ENCODE measurements around the gene EYS.

- no peak for TF ChIP-seq POLR2A (IDR thresholded peaks at IDR 0.05)
- no peak for TF ChIP-seq POLR2AphosphoS5 (IDR thresholded peaks at IDR 0.05)
- TF ChIP-seq, protein P1, sequence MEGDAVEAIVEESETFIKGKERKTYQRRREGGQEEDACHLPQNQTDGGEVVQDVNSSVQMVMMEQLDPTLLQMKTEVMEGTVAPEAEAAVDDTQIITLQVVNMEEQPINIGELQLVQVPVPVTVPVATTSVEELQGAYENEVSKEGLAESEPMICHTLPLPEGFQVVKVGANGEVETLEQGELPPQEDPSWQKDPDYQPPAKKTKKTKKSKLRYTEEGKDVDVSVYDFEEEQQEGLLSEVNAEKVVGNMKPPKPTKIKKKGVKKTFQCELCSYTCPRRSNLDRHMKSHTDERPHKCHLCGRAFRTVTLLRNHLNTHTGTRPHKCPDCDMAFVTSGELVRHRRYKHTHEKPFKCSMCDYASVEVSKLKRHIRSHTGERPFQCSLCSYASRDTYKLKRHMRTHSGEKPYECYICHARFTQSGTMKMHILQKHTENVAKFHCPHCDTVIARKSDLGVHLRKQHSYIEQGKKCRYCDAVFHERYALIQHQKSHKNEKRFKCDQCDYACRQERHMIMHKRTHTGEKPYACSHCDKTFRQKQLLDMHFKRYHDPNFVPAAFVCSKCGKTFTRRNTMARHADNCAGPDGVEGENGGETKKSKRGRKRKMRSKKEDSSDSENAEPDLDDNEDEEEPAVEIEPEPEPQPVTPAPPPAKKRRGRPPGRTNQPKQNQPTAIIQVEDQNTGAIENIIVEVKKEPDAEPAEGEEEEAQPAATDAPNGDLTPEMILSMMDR (IDR thresholded peaks at IDR 0.05) = no peak
- no peak for TF ChIP-seq EP300 (IDR thresholded peaks at IDR 0.05)
Observed at GRCh38 chr6:65259982-65260381, 447.0 kb downstream of the EYS start.

All from gastroesophageal sphincter (tissue), 3 donors.